Testis (tissue), 3 donors: ENCODE measurements around the gene WDR82. TPM values are rescaled to one million over a fixed set of nuclear protein-coding genes. Genes with fewer than 3 reads are reported as not detected.

Experiments used
- DNase-seq: peaks from one replicate; pipeline ENCODE4 v3.0.0-alpha.2; 2019
- H3K27ac ChIP-seq, 2 donors: fragments of 200-600 bp; sonication (generic); one replicate each; pipeline ENCODE4 v1.5.1; 2019
- H3K27me3 ChIP-seq: fragments of 200-600 bp; sonication (generic); one replicate; pipeline ENCODE4 v1.5.1; 2019
- H3K36me3 ChIP-seq: fragments of 200-600 bp; sonication (generic); one replicate; pipeline ENCODE4 v1.5.1; 2017; ENCODE audit warnings: low read depth; ENCODE audit errors: missing control alignments
- H3K4me1 ChIP-seq: fragments of 200-600 bp; sonication (generic); one replicate; pipeline ENCODE4 v1.5.1; 2019
- H3K4me3 ChIP-seq, 2 donors: fragments of 200-600 bp; sonication (generic); one replicate each; pipeline ENCODE4 v1.5.1; 2017 to 2019
- H3K9me3 ChIP-seq: fragments of 200-600 bp; sonication (generic); one replicate; pipeline ENCODE4 v1.5.1; 2017
- POLR2A ChIP-seq: fragments of 450-650 bp; IDR thresholded peaks from one replicate; pipeline ENCODE4 v1.6.1; 2017; ENCODE audit warnings: antibody characterized with exemption, mild to moderate bottlenecking, moderate library complexity
- WGBS, 2 donors: methylation state at CpG; one replicate each; pipeline ENCODE4 v1.1.5; 2018; 5-methylcytosine and 5-hydroxymethylcytosine counted together
- intact Hi-C: fragments of 100-400 bp; cut with DNase I; formaldehyde crosslinking; loops from one replicate; pipeline ENCODE4 v1.15.1; 2023; ENCODE audit warnings: low total_unique reads
- polyA plus RNA-seq: library from polyadenylated mRNA; stranded (reverse); fragments of 350-450 nt; fragmentation: Illumina TruSeq; extraction: RNeasy Lipid Tissue Mini Kit (QIAGEN cat#74804); gene quantifications from one replicate; pipeline ENCODE4 v1.2.3, GENCODE V29; 2014; ENCODE audit warnings: low read depth, low replicate concordance; ENCODE audit not compliant: insufficient read depth
- total RNA-seq, 2 donors: library from RNA; depleted of rRNA; stranded (reverse); fragments of >200 nt; gene quantifications; one replicate each; pipeline ENCODE4 v1.2.3, GENCODE V29; 2016
- TF ChIP-seq, protein P1 (sequence below), 3 experiments: fragments of 450-650 bp in 2 of 3; fragments of 200-600 bp in 1 of 3; sonication (generic) in 1 of 3; IDR thresholded peaks; one replicate each; pipeline ENCODE4 v1.5.1; 2016 to 2019; ENCODE audit warnings: antibody characterized with exemption in 3 of 3, mild to moderate bottlenecking in 2 of 3, moderate library complexity in 1 of 3

Gene WDR82
- total and polyA plus RNA-seq, 3 donors from 2014 or later = 76.1 to 85.7 (median 80.9) TPM

DNA sequence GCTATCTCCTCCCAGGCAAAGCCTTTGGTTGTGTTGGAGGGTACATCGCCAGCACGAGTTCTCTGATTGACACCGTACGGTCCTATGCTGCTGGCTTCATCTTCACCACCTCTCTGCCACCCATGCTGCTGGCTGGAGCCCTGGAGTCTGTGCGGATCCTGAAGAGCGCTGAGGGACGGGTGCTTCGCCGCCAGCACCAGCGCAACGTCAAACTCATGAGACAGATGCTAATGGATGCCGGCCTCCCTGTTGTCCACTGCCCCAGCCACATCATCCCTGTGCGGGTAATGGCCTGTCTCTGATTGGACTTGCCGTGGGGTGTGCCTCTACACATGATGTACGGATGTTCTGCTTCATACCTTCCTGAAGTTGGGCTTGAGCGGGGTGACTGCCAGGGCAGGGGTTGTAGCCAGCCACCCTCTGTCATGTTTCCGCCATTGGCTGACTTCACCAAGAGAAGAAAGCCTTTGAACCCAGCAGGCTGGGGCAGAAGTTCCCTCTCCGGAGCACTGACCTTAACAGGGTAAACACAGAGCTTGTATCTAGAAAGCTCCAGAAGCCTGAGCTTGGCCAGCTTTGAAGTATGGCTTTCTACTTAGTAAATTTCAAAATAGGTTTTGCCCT is 67.1 kb downstream of the WDR82 start:
- 91 to 95% methylated on average over 16 to 18 of the region's 18 CpGs for WGBS, 2 donors
- Histone ChIP-seq H3K36me3 (no peaks in the 10 kb centered on the region), H3K9me3 (no peaks in the 10 kb centered on the region), H3K27me3 (no peaks in the 10 kb centered on the region), H3K4me1 (peaks cover under 1% of the 10 kb centered on the region), H3K27ac (no peak overlapping the region), H3K4me3 (no peak overlapping the region)
- DNase-seq = no peak
- TF ChIP-seq, protein P1, sequence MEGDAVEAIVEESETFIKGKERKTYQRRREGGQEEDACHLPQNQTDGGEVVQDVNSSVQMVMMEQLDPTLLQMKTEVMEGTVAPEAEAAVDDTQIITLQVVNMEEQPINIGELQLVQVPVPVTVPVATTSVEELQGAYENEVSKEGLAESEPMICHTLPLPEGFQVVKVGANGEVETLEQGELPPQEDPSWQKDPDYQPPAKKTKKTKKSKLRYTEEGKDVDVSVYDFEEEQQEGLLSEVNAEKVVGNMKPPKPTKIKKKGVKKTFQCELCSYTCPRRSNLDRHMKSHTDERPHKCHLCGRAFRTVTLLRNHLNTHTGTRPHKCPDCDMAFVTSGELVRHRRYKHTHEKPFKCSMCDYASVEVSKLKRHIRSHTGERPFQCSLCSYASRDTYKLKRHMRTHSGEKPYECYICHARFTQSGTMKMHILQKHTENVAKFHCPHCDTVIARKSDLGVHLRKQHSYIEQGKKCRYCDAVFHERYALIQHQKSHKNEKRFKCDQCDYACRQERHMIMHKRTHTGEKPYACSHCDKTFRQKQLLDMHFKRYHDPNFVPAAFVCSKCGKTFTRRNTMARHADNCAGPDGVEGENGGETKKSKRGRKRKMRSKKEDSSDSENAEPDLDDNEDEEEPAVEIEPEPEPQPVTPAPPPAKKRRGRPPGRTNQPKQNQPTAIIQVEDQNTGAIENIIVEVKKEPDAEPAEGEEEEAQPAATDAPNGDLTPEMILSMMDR (IDR thresholded peaks at IDR 0.05) = no peak
- TF ChIP-seq POLR2A = no peak
- intact Hi-C loops = no loop called here

DNA sequence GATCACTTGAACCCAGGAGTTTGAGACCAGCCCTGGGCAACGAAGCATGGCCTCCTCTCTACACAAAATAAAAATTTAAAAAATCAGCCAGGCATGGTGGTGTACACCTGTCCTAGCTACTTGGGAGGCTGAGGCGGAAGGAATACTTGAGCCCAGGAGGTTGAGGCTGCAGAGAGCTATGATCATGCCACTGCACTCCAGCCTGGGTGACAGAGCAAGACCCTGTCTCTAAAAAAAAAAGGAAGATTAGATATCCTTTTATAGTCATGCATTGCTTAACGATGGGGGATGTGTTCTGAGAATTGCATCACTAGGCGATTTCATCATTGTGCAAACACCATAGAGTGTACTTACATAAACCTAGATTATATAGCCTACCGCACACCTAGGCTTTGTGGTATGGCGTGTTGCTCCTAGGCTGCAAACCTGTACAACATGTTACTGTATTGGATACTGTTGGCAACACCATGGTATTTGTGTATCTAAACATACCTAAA is 67.9 kb downstream of the WDR82 start:
- H3K27me3 ChIP-seq = no peaks in the 10 kb centered on the region
- intact Hi-C loops = no loop called here
- H3K36me3 ChIP-seq = no peaks in the 10 kb centered on the region

DNA sequence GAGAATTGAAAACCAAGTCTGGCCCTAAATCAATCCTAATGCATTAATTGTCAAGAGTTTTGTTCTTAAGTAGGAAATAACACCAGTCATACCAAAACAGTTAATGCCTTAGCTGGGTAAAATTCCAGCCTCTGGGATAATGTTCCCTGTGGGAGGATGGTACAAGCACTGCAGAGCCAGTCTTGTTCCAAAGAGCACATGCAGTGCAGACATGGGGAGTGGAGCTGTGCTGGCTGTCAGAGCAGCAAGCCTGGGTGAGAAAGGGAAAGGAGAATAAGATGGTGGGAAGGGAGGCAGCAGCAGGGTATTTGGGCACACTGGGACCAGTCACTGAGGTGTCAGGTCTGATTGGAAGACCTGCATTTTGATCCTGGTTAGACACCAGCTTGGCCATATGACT is 68.4 kb downstream of the WDR82 start:
- TF ChIP-seq POLR2A = no peak
- TF ChIP-seq, protein P1 (IDR thresholded peaks at IDR 0.05) = no peak
- H3K9me3 ChIP-seq = no peaks in the 10 kb centered on the region
- intact Hi-C loops = no loop called here
- H3K4me3 ChIP-seq = no peak overlapping the region
- H3K27me3 ChIP-seq = no peaks in the 10 kb centered on the region
- no peak overlapping the region for H3K27ac ChIP-seq
- no peaks in the 10 kb centered on the region for H3K4me1 ChIP-seq
- no peaks in the 10 kb centered on the region for H3K36me3 ChIP-seq
- no peak for DNase-seq

More for the DNA sequence above, 67.9 kb downstream of the WDR82 start:
- TF ChIP-seq POLR2A = no peak
- TF ChIP-seq, protein P1 (IDR thresholded peaks at IDR 0.05) = no peak
- H3K4me3 ChIP-seq = no peak overlapping the region
- no peak overlapping the region for H3K27ac ChIP-seq
- DNase-seq = no peak
- WGBS, 2 donors = 84 to 90% methylated on average over 6 of the region's 6 CpGs
- no peaks in the 10 kb centered on the region for H3K4me1 ChIP-seq
- H3K9me3 ChIP-seq = no peaks in the 10 kb centered on the region

DNA sequence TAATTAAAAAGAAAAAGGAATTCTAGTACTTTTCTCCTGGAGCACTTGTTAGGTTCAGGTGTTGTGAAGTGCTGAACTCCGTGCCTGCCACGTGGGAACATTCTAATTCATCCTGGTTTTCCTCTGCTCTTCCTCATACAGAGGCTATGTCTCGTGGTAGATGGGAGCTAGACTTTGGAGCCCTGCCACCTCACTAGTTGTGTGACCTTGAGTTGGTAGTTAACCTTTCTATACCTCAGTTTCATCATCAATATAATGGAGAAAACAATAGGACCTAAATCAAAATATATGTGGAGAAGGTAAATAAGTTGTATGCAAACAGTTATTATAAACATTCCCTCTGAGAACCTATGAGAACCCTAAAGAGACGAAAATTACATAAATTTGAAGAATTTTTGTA is 69.9 kb downstream of the WDR82 start:
- DNase-seq = no peak
- 86 to 87% methylated on average over 4 of the region's 4 CpGs for WGBS, 2 donors
- no peak overlapping the region for H3K4me3 ChIP-seq
- no peaks in the 10 kb centered on the region for H3K9me3 ChIP-seq
- no peaks in the 10 kb centered on the region for H3K27me3 ChIP-seq
- no peaks in the 10 kb centered on the region for H3K36me3 ChIP-seq
- intact Hi-C loops = no loop called here
- H3K27ac ChIP-seq = no peak overlapping the region
- TF ChIP-seq POLR2A = no peak
- TF ChIP-seq, protein P1 (IDR thresholded peaks at IDR 0.05) = no peak
- no peaks in the 10 kb centered on the region for H3K4me1 ChIP-seq

DNA sequence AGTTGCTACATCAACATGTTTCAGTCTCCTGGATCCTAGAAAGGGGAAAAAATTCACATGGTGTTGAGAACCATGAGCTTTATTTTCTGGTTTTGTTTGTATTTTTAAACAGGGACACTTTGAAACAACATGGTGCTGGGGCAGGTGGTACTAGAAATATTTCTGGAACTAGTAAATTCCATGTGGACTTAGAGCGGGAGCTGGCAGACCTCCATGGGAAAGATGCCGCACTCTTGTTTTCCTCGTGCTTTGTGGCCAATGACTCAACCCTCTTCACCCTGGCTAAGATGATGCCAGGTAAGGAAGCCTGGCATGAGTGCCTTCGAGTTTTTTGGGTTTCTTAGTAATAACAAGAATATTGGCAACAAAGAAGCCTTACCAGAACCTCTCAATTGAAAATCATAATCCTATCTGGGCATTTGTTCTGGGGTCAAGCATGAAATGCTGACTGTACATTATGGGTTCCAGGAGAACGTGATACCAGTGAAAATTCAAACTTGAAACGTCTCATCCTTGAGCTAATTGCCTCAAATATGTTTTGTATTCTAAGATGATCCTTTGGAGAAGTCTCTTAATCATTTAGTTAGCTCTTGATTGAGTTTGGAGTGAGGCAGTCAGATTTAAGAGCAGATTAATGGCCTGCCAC is 72.6 kb downstream of the WDR82 start:
- intact Hi-C loops = no loop called here
- Histone ChIP-seq H3K4me1 (no peaks in the 10 kb centered on the region), H3K27ac (no peak overlapping the region), H3K27me3 (no peaks in the 10 kb centered on the region), H3K4me3 (no peak overlapping the region), H3K9me3 (no peaks in the 10 kb centered on the region), H3K36me3 (no peaks in the 10 kb centered on the region)
- no peak for DNase-seq
- no peak for TF ChIP-seq POLR2A
- TF ChIP-seq, protein P1 (IDR thresholded peaks at IDR 0.05) = no peak
- WGBS, 2 donors = 83 to 84% methylated on average over 6 of the region's 6 CpGs
